ENCODE results near the gene KARS1.

Gene KARS1
- total RNA-seq, result 222 to 531 reads per million in 2 experiments

GRCh38 chr16:75647492-75648264, at the start of gene KARS1, which contains the start of gene TERF2IP:
KARS1 (minus strand) TSS chr16:75647665; CDS start chr16:75647639, 26 bp downstream.
TERF2IP (plus strand) TSS chr16:75647773; CDS start chr16:75647883, 110 bp downstream.
- DNase-seq (ENCODE audit: low read depth), result peak; percentile 92

- DNase-seq (ENCODE audit: low read depth), result no peak
Observed at GRCh38 chr16:75695708-75696107, 48.2 kb upstream of the KARS1 start.

- DNase-seq (ENCODE audit: low read depth), result no peak
Observed at GRCh38 chr16:75687361-75687760, 39.9 kb upstream of the KARS1 start.

- no peak for DNase-seq (ENCODE audit: low read depth)
Observed at GRCh38 chr16:75682308-75682707, 34.8 kb upstream of the KARS1 start.

GRCh38 chr16:75679366-75679765, 31.9 kb upstream of the KARS1 start:
- DNase-seq (ENCODE audit: low read depth), result no peak

- no peak for DNase-seq (ENCODE audit: low read depth)
Observed at GRCh38 chr16:75676909-75677308, 29.4 kb upstream of the KARS1 start, which contains the start of gene CPHXL2. CPHXL2 (minus strand) TSS chr16:75677009; CDS start chr16:75676999, 10 bp downstream.

- DNase-seq (ENCODE audit: low read depth), result no peak
Observed at GRCh38 chr16:75667503-75667902, 20.0 kb upstream of the KARS1 start.

- DNase-seq (ENCODE audit: low read depth), result no peak
Observed at GRCh38 chr16:75660726-75661302, 13.3 kb upstream of the KARS1 start.

GRCh38 chr16:75660321-75660720, 12.9 kb upstream of the KARS1 start:
- DNase-seq (ENCODE audit: low read depth), result no peak

GRCh38 chr16:75658175-75658574, 10.7 kb upstream of the KARS1 start:
- DNase-seq (ENCODE audit: low read depth), result no peak

- no peak for DNase-seq (ENCODE audit: low read depth)
Observed at GRCh38 chr16:75653922-75654321, 6.5 kb upstream of the KARS1 start.

- DNase-seq (ENCODE audit: low read depth), result peak; percentile 80
Observed at GRCh38 chr16:75648265-75649076, 1.0 kb upstream of the KARS1 start.

GRCh38 chr16:75647112-75647491, 363 bp downstream of the KARS1 start:
- DNase-seq (ENCODE audit: low read depth), result no peak

- no peak for DNase-seq (ENCODE audit: low read depth)
Observed at GRCh38 chr16:75644240-75645012, 3.0 kb downstream of the KARS1 start.

- DNase-seq (ENCODE audit: low read depth), result no peak
Observed at GRCh38 chr16:75640598-75640997, 6.9 kb downstream of the KARS1 start.

- no peak for DNase-seq (ENCODE audit: low read depth)
Observed at GRCh38 chr16:75635036-75635435, 12.4 kb downstream of the KARS1 start.

GRCh38 chr16:75632857-75633256, 14.6 kb downstream of the KARS1 start:
- DNase-seq (ENCODE audit: low read depth), result no peak

- DNase-seq (ENCODE audit: low read depth), result no peak
Observed at GRCh38 chr16:75630052-75630451, 17.4 kb downstream of the KARS1 start.

- no peak for DNase-seq (ENCODE audit: low read depth)
Observed at GRCh38 chr16:75629132-75629531, 18.3 kb downstream of the KARS1 start.

- DNase-seq (ENCODE audit: low read depth), result no peak
Observed at GRCh38 chr16:75628351-75628750, 19.1 kb downstream of the KARS1 start.

- DNase-seq (ENCODE audit: low read depth), result no peak
Observed at GRCh38 chr16:75627851-75628250, 19.6 kb downstream of the KARS1 start.

- DNase-seq (ENCODE audit: low read depth), result no peak
Observed at GRCh38 chr16:75626806-75627205, 20.7 kb downstream of the KARS1 start.
